Measurements from ENCODE around the gene AFF1.
"Not testable (repeated sequence)": the region's sequence is repeated elsewhere in the genome, so short reads cannot be mapped to it uniquely, and the experiment has no call there.

Gene AFF1

GRCh38 chr4:86980230-86980629 lies 45.4 kb downstream of the AFF1 start:
- no peak for DNase-seq (ENCODE audit: low read depth)

DNA sequence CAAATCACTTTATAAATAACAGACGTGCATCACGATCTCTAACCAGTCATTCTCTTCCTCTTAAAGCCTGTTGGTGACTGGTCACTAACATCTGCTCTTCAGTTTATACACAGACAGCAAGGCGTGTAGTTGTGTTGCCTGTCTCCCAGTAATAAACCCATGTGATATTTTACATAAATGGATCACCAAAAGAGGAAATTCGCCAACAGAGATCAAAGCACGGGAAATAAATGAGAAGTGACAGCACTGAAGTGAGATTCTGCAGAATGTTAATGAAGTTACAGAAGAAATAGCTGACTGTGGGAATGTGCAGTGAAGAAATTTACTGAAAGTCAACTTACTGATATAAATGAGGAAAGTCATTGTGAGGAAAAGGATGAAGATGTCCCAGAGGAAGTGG lies 47.0 kb downstream of the AFF1 start:
- DNase-seq (ENCODE audit: low read depth) = no peak

GRCh38 chr4:86985852-86986251 lies 51.0 kb downstream of the AFF1 start:
- DNase-seq (ENCODE audit: low read depth) = not testable (repeated sequence)

DNA sequence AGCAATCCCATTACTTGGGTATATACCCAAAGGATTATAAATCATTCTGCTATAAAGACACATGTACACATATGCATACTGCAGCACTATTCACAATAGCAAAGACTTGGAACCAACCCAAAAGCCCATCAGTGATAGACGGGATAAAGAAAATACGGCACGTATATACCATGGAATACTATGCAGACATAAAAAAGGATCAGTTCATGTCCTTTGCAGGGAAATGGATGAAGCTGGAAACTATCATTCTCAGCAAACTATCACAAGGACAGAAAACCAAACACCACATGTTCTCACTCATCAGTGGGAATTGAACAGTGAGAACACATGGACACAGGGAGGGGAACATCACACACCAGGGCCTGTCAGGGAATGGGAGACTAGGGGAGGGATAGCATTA lies 54.8 kb downstream of the AFF1 start:
- DNase-seq (ENCODE audit: low read depth) = not testable (repeated sequence)

GRCh38 chr4:86990510-86990909 lies 55.7 kb downstream of the AFF1 start:
- DNase-seq (ENCODE audit: low read depth) = no peak

DNA sequence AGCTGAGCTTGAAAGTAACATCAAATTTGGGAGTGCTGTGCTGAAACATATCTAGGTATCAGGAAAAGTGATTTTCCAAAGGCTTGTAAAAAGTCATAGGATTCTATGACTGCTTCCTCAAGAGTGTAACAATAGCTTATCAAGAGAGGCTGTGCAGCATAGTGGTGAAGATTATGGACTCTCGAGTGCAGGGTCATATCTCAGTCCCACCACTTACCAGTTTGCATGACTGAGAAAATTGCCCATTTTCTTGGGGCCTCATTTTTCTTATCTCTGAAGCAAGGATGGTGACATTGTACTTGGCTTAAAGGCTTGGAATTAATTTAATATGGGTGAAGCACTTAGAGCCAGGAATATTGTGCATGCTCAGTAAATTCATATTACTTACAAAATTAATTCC lies 57.2 kb downstream of the AFF1 start:
- no peak for DNase-seq (ENCODE audit: low read depth)

GRCh38 chr4:86993909-86994681 lies 59.3 kb downstream of the AFF1 start:
- DNase-seq (ENCODE audit: low read depth) = no peak

DNA sequence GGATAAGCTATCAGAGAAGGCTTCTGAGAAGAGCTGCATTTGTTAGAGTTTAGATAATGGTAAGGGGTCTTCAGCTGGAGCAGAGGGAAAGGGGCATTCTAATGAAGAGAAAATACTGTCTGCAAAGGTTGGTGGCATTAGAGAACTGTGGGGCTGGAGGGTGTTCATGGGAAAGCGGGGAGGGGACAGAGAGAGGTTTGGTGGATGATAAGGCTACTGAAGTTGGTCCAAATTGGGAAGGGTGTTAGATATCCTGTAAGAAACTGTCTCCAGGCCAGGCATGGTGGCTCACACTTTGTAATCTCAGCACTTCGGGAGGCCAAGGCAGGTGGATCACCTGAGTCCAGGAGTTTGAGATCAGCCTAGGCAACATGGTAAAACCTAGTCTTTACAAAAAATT lies 59.9 kb downstream of the AFF1 start:
- no peak for DNase-seq (ENCODE audit: low read depth)

DNA sequence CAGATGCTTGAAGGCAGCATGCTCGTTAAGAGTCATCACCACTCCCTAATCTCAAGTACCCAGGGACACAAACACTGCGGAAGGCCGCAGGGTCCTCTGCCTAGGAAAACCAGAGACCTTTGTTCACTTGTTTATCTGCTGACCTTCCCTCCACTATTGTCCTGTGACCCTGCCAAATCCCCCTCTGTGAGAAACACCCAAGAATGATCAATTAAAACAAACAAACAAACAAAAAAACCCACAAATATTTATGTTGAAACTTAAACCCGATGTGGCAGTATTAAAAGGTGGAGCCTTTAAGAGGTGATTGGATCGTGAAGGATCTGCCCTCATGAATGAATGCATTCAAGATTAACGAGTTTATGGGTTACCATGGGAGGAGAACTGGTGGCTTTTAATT lies 61.7 kb downstream of the AFF1 start:
- DNase-seq (ENCODE audit: low read depth) = not testable (repeated sequence)

- DNase-seq (ENCODE audit: low read depth) = no peak
These were observed 64.4 kb downstream of the AFF1 start for GRCh38 chr4:86999136-86999643.

GRCh38 chr4:87002682-87003043 lies 67.9 kb downstream of the AFF1 start:
- no peak for DNase-seq (ENCODE audit: low read depth)

DNA sequence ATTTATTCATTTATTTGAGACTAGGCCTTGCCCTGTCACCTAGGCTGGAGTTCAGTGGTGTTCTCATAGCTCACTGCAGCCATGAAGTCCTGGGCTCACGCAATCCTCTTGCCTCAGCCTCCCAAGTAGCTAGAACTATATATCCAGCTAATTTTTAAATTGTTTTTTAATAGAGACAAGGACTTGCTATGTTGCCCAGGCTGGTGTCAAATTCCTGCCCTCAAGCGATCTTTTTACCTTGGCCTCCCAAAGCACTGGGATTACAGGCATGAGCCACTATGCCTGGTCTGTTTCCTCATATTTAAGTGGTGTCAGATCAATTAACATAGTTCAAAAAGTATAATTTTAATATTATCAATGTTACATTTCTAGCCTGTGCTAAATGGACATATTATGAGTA lies 68.5 kb downstream of the AFF1 start:
- DNase-seq (ENCODE audit: low read depth) = no peak

DNA sequence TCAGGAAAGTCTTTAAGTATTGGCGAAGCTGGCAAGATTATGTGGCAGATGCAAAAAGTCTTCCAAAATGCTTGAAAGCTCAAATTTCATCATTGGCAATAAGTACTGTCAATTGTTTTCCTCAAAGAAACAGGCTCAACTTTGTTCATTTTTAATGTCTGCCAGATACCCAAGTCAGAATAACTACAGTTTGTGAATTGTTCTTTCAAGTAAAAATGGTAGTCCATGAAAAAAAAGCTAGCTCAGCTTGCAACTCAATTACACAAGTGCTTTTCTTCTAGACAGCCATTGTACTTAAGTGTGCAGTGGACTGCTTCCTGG lies 70.5 kb downstream of the AFF1 start:
- DNase-seq (ENCODE audit: low read depth) = no peak

GRCh38 chr4:87005690-87006425 lies 71.0 kb downstream of the AFF1 start:
- DNase-seq (ENCODE audit: low read depth) = no peak

DNA sequence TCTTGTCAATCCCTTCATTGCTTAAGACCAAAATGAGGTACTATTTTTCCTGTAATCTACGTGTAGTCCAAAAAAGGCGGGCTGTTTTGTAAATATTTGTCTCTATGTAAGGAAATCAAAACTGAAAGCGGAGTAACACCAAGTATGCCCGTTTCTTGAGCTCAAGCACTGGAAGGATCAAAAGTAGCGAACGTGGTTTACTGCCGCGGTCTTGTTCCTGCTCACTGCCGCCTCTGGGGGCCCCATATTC lies 71.5 kb downstream of the AFF1 start:
- no peak for DNase-seq (ENCODE audit: low read depth)

DNA sequence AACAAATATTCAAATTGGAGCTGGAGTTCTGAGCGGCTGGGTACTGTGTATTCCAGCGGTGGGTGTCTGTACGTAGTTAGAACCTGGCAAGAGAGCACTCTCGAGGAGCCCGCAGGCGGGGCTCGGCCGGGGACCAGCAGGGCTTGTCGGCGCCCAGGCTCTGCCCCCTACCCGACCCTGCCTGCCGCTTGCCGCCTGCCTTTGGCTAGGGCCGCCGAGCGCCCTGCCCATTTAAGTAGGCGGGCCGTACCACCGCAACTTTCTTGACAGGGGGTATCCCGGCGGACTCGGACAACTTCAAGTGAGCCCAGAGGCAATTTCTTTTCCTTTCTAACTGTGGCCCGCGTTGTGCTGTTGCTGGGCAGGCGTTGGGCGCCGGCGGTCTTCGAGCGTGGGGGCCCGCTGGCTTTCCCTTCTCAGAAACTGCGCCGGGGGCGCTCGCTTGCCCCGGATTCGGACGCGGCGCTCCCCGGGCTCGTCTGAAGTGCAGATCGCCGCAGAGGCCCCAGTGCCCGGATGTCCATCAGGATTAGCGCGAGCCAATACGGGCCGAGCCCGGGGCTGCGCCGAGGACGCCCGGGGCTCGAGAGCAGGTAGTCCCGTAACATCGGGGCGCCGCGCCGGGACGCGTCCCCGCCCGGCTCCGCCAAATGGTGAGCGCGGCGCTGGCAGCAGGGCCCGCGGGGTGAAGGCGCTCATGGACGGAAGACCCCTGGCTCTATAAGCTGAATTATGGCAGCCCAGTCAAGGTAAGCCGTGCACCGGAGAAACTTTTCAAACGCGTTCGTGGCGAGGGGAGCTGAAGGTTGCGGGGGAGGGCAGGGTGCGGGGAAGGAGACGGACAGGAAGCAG lies 72.1 kb downstream of the AFF1 start:
- peak; percentile 67 for DNase-seq (ENCODE audit: low read depth)

GRCh38 chr4:87007528-87008446 lies 73.0 kb downstream of the AFF1 start:
- DNase-seq (ENCODE audit: low read depth) = peak; percentile 8

DNA sequence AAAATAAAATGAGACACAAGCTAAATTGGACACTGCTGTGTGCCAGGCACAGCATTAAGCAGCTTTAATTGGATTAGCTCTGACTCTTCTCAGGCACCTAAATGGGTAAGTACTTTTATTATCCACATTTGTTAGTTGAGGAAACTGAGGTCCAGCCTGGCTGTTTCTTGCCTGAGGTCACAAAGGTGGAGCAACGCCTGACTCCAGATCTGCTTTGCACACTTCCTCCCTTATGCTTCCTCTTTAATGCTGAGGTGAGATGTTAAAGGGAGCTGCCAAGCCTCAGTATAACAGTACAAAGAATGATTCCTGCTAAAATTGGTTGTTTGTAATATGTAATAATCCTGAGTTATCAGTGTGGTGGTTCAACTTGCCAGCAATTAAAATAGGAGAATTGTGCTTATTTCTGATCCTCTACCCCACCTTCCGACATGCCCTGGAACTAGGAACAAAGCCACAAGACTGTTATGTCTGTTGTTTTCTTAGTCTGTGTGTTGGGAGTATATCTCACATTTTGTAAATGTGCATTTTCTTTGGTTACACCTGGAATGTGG lies 74.4 kb downstream of the AFF1 start:
- DNase-seq (ENCODE audit: low read depth) = no peak

- DNase-seq (ENCODE audit: low read depth) = no peak
These were observed 75.4 kb downstream of the AFF1 start for GRCh38 chr4:87010192-87010591.

DNA sequence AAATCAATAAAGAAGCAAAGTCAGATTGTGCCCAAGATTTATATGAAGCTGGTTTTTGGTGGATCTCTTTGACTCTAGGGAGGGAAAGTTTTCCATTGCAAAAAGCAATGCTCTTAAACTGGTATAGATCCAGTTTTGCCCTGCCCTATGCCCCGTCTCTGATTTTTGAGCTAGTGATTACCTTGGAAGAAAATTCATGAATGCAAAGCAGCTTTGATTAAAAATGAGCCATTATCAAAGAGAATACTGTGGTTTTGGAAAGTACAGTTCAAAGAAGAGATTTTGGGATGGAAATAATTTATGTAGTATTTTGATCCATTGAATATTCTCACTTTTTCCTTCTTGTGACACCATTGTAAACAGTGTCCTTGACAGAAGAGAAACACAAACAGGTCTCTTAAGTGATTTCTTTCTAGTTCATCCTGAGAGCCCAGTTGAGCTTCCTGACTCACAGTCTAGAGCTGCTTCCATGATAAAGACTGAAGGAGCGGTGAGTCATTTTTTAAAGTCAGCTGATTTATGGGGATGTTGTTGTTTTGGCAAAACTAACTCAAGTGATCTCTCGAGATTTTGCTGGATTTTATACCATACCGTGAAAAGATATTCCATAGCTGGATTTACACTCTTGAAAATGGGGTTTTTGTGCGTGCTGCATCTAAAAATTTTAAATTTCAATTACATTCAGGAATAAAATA lies 76.7 kb downstream of the AFF1 start:
- no peak for DNase-seq (ENCODE audit: low read depth)
